K562 (cell line): Measurements from ENCODE around the gene ZNF785. TPM values are rescaled to one million over a fixed set of nuclear protein-coding genes. Genes with fewer than 3 reads are reported as not detected.

ENCODE experiments used
- AFF4 ChIP-seq: sonication (generic); formaldehyde crosslinking; IDR thresholded peaks from 2 replicates; pipeline ENCODE4 v1.8.0; 2023; ENCODE audit warnings: mild to moderate bottlenecking, missing genetic modification reagents
- BCOR ChIP-seq: fragments of 450-650 bp; IDR thresholded peaks from 2 replicates; pipeline ENCODE4 v1.6.1; 2016
- CHD1 ChIP-seq: fragments of 200-600 bp; sonication (generic); IDR thresholded peaks from one replicate; pipeline ENCODE4 v1.6.1; 2012; ENCODE audit warnings: mild to moderate bottlenecking, moderate library complexity, low read length, inconsistent platforms
- ETV1 ChIP-seq: fragments of 450-650 bp; conservative IDR thresholded peaks from 2 replicates; pipeline ENCODE4 v1.6.1; 2016; ENCODE audit warnings: missing genetic modification characterization, control low read depth, low read depth, missing compliant biosample characterization
- KDM2B ChIP-seq: fragments of 250-450 bp; sonication (Bioruptor Pico); IDR thresholded peaks from 2 replicates; pipeline ENCODE4 v1.8.0; 2021; ENCODE audit warnings: mild to moderate bottlenecking, moderate library complexity
- RBM22 ChIP-seq: fragments of 200-400 bp; formaldehyde crosslinking; IDR thresholded peaks from 2 replicates; pipeline ENCODE4 v1.6.1; 2018; ENCODE audit warnings: low read length, low read depth; ENCODE audit not compliant: poor library complexity, severe bottlenecking
- SP1 ChIP-seq: sonication (generic); formaldehyde crosslinking; IDR thresholded peaks from 2 replicates; pipeline ENCODE4 v1.8.1; 2022; ENCODE audit warnings: mild to moderate bottlenecking, missing genetic modification reagents
- ZNF239 ChIP-seq: fragments of 250-450 bp; sonication (Bioruptor Pico); IDR thresholded peaks from 2 replicates; pipeline ENCODE4 v1.4.0; 2020; ENCODE audit warnings: mild to moderate bottlenecking
- ZNF583 ChIP-seq: fragments of 250-450 bp; sonication (Bioruptor Pico); IDR thresholded peaks from 2 replicates; pipeline ENCODE4 v1.4.0; 2020
- polyA plus RNA-seq, 8 experiments: library from polyadenylated mRNA; depleted of rRNA in 4 of 8; stranded (reverse) in 5 of 8; unstranded in 3 of 8; fragments of >200 nt; fragmentation: Nextera tagmentation in 2 of 8; fragmentation: Illumina TruSeq in 1 of 8; extraction: Ambion mirVana in 2 of 8; extraction: Trizol in 1 of 8; gene quantifications; 2 replicates each; pipeline versions ENCODE4 v1.2.1 to v1.2.3, GENCODE V29; 2011 to 2014; ENCODE audit warnings: inconsistent platforms in 1 of 8, missing spikeins in 1 of 8
- total RNA-seq, 7 experiments: library from RNA; depleted of rRNA in 6 of 7; stranded (reverse); fragments of >200 nt in 6 of 7; fragmentation: Illumina TruSeq in 2 of 7; extraction: Trizol in 2 of 7; gene quantifications; 2 replicates each; pipeline versions ENCODE4 v1.2.1 to v1.2.3, GENCODE V29; 2011 to 2021; ENCODE audit warnings: low replicate concordance in 1 of 7
- TF ChIP-seq, protein P1 (sequence below), 2 experiments: fragments of 450-650 bp; formaldehyde crosslinking in 1 of 2; IDR thresholded peaks; 2 replicates each; pipeline versions ENCODE4 v1.4.0 to v1.6.1; 2014 to 2020; ENCODE audit warnings: mild to moderate bottlenecking in 2 of 2, borderline replicate concordance in 1 of 2, low read depth in 1 of 2
- TF ChIP-seq, protein P2 (sequence below): fragments of 450-650 bp; IDR thresholded peaks from 2 replicates; pipeline ENCODE4 v1.7.0; 2016; ENCODE audit warnings: borderline replicate concordance

Gene ZNF785
- total and polyA plus RNA-seq, 9 of the 15 experiments (the other 6 are each of a cell fraction or from before 2014, with no cell fraction given), result 0.64 to 11.0 (median 6.4) TPM

DNA sequence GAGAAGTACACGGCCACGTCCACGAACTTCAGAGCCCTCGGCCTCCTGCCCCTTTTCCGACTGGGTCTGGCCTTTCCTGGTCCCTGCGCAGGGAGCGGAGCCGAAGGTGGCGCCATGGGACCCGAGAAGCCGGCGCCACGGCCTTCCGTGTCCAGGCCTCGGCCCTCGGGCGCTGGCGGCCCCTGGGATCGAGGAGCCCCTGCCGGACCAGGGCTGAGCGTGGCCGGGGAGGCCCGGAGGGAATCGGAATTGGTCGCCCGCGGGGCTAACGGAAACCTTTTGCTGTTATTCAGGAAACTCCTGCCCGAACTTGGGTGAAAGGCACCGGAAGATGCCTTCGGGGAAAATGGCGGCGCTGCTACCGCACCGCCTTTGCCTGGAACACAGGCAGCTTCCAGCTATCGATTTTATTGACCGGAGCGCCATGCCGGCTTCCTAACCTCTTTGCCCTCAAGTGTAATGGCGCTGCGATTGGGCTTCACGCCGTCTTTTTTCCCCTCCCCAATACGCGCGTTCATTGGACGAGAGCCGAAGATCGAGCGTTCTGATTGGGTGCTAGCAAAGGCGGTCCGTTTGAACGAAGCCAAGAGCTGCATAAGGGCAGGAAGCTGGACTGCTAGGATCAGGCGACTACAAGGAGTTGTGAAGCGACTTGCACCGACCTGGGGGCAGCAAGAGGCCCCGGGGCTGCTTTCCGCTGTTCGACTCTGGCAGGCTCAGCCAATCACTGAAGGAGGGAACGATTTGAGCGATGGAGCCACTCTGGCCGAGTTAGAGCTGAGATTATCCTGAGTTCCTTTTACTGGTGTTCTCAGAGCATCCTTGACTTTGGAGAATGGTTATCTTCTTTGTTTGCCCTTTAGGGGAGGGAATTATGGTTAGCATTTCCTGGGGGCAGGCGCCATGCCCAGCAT, 24.7 kb upstream of the ZNF785 start, which contains the start of gene ZNF689 (continued):
- TF ChIP-seq, protein P1, sequence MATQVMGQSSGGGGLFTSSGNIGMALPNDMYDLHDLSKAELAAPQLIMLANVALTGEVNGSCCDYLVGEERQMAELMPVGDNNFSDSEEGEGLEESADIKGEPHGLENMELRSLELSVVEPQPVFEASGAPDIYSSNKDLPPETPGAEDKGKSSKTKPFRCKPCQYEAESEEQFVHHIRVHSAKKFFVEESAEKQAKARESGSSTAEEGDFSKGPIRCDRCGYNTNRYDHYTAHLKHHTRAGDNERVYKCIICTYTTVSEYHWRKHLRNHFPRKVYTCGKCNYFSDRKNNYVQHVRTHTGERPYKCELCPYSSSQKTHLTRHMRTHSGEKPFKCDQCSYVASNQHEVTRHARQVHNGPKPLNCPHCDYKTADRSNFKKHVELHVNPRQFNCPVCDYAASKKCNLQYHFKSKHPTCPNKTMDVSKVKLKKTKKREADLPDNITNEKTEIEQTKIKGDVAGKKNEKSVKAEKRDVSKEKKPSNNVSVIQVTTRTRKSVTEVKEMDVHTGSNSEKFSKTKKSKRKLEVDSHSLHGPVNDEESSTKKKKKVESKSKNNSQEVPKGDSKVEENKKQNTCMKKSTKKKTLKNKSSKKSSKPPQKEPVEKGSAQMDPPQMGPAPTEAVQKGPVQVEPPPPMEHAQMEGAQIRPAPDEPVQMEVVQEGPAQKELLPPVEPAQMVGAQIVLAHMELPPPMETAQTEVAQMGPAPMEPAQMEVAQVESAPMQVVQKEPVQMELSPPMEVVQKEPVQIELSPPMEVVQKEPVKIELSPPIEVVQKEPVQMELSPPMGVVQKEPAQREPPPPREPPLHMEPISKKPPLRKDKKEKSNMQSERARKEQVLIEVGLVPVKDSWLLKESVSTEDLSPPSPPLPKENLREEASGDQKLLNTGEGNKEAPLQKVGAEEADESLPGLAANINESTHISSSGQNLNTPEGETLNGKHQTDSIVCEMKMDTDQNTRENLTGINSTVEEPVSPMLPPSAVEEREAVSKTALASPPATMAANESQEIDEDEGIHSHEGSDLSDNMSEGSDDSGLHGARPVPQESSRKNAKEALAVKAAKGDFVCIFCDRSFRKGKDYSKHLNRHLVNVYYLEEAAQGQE (IDR thresholded peaks at IDR 0.05; ENCODE audit: borderline replicate concordance), result no peak
- TF ChIP-seq, protein P1 (CRISPR knock-in tag; IDR thresholded peaks at IDR 0.05; ENCODE audit: low read depth), result no peak
- TF ChIP-seq, protein P2, sequence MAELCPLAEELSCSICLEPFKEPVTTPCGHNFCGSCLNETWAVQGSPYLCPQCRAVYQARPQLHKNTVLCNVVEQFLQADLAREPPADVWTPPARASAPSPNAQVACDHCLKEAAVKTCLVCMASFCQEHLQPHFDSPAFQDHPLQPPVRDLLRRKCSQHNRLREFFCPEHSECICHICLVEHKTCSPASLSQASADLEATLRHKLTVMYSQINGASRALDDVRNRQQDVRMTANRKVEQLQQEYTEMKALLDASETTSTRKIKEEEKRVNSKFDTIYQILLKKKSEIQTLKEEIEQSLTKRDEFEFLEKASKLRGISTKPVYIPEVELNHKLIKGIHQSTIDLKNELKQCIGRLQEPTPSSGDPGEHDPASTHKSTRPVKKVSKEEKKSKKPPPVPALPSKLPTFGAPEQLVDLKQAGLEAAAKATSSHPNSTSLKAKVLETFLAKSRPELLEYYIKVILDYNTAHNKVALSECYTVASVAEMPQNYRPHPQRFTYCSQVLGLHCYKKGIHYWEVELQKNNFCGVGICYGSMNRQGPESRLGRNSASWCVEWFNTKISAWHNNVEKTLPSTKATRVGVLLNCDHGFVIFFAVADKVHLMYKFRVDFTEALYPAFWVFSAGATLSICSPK, result no peak
- no peak for TF ChIP-seq ZNF583 (CRISPR knock-in tag)
- peak; percentile 95 for TF ChIP-seq CHD1
- peak; percentile 59 for TF ChIP-seq SP1 (CRISPR knock-in tag)
- TF ChIP-seq RBM22, result peak; percentile 80
- no peak; the same call in 1 of the 2 replicates for TF ChIP-seq ETV1 (tag)
- TF ChIP-seq BCOR, result no peak
- peak; percentile 44; the same call in 1 of the 2 replicates for TF ChIP-seq AFF4 (CRISPR knock-in tag)
- no peak for TF ChIP-seq KDM2B (CRISPR knock-in tag)
- 0 out of 2 replicates have a peak, but pooled peaks have one; percentile 13 for TF ChIP-seq ZNF239 (CRISPR knock-in tag)
